ACC112 (cell line): ENCODE data around the gene SLC12A9.

Experiments
- H2AFZ ChIP-seq: fragments of 200-600 bp; sonication (generic); one replicate; pipeline ENCODE4 v1.6.0; 2017; ENCODE audit warnings: antibody characterized with exemption, low read length; ENCODE audit not compliant: unreplicated experiment
- H3K27ac ChIP-seq: fragments of 200-600 bp; sonication (generic); 2 replicates; pipeline ENCODE4 v1.5.1; 2014; ENCODE audit warnings: low read depth, mild to moderate bottlenecking, antibody characterized with exemption, low read length, moderate library complexity
- H3K27me3 ChIP-seq: fragments of 200-600 bp; sonication (generic); 2 replicates; pipeline ENCODE4 v1.6.1; 2014; ENCODE audit warnings: mild to moderate bottlenecking, antibody characterized with exemption, low read length, moderate library complexity, mixed read lengths; ENCODE audit not compliant: insufficient read depth
- H3K36me3 ChIP-seq: fragments of 200-600 bp; sonication (generic); 2 replicates; pipeline ENCODE4 v1.6.1; 2016; ENCODE audit warnings: mild to moderate bottlenecking, antibody characterized with exemption, low read length, moderate library complexity, mixed read lengths; ENCODE audit not compliant: insufficient read depth
- H3K4me1 ChIP-seq: fragments of 200-600 bp; sonication (generic); one replicate; pipeline ENCODE4 v1.6.1; 2016; ENCODE audit warnings: low read length, mixed read lengths; ENCODE audit not compliant: insufficient read depth, unreplicated experiment, control insufficient read depth
- H3K4me3 ChIP-seq: fragments of 200-600 bp; sonication (generic); 2 replicates; pipeline ENCODE4 v1.5.1; 2014; ENCODE audit warnings: mild to moderate bottlenecking, low read depth, low read length
- H3K79me2 ChIP-seq: fragments of 200-600 bp; sonication (generic); one replicate; pipeline ENCODE4 v1.6.0; 2016; ENCODE audit warnings: low read length; ENCODE audit not compliant: control insufficient read depth, unreplicated experiment, insufficient read depth

The SLC12A9 gene

GRCh38 chr7:100863406-100863950 lies 11.0 kb downstream of the SLC12A9 start:
- Histone ChIP-seq H3K36me3 (peaks cover 2% of the 10 kb centered on the region; the same call in 1 of the 2 replicates), H2AFZ (no peak overlapping the region), H3K27me3 (no peaks in the 10 kb centered on the region), H3K4me3 (no peak overlapping the region), H3K4me1 (peaks cover 14% of the 10 kb centered on the region), H3K27ac (no peak overlapping the region), H3K79me2 (peaks cover 13% of the 10 kb centered on the region)

DNA sequence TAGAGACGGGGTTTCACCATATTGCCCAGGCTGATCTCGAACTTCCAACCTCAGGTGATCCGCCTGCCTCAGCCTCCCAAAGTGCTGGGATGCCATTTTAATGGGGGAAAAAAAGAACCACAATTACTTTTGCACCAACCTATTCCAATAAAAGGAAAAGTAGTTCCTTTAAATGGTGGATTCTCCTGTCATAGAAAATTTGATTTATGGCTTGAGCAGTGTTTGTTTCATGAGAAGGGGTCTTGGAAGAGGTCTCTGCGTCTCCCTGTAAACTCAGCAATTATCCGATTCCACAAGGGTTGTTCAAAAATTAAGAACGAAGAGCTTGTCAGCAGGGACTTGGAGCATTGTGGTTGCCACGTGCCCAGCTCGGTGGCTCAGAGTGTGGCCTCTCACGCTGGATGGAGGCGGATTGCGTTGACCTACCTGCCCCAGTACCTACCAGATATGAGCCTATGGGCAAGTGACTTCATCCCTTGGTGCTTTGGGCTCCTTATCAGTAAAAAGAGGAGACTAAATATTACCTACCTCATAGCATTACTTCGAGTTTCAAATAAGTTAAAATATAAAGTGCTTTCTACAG lies 11.8 kb downstream of the SLC12A9 start:
- no peak overlapping the region for H3K27ac ChIP-seq
- peaks cover 2% of the 10 kb centered on the region; the same call in 1 of the 2 replicates for H3K36me3 ChIP-seq
- H3K27me3 ChIP-seq: no peaks in the 10 kb centered on the region
- H3K4me1 ChIP-seq: peaks cover 14% of the 10 kb centered on the region
- H3K79me2 ChIP-seq: peaks cover 21% of the 10 kb centered on the region
- no peak overlapping the region for H2AFZ ChIP-seq
- no peak overlapping the region for H3K4me3 ChIP-seq

GRCh38 chr7:100865372-100865911 lies 12.9 kb downstream of the SLC12A9 start:
- no peaks in the 10 kb centered on the region for H3K27me3 ChIP-seq
- peaks cover 2% of the 10 kb centered on the region; the same call in 1 of the 2 replicates for H3K36me3 ChIP-seq
- H3K4me3 ChIP-seq: no peak overlapping the region
- H3K4me1 ChIP-seq: peaks cover 14% of the 10 kb centered on the region
- H3K27ac ChIP-seq: no peak overlapping the region
- peaks cover 21% of the 10 kb centered on the region for H3K79me2 ChIP-seq
- no peak overlapping the region for H2AFZ ChIP-seq

DNA sequence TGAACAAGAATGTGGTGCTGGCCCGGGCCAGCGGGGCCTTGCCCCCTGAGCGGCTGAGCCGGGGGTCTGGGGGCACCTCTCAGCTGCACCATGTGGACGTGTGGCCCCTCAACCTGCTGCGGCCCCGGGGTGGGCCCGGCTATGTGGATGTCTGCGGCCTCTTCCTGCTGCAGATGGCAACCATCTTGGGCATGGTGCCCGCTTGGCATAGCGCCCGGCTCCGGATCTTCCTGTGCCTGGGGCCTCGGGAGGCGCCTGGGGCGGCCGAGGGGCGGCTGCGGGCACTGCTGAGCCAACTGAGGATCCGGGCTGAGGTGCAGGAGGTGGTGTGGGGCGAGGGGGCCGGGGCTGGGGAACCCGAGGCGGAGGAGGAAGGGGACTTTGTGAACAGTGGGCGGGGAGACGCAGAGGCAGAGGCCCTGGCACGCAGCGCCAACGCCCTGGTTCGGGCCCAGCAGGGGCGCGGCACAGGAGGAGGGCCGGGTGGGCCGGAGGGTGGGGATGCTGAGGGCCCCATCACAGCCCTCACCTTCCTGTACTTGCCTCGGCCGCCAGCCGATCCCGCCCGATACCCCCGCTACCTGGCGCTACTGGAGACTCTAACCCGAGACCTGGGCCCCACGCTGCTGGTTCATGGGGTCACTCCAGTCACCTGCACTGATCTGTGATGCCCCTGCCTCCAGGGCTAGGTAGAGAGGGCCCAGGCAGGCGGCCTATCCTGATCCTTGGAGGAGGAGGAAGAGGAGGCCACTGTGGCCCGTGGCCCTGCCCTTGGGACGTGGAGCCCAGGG lies 13.6 kb downstream of the SLC12A9 start:
- Histone ChIP-seq H3K27ac (0 out of 2 replicates have a peak overlapping the region, but pooled peaks have one; percentile 53), H3K79me2 (peaks cover 21% of the 10 kb centered on the region), H2AFZ (no peak overlapping the region), H3K4me3 (peak overlapping the region; percentile 88), H3K4me1 (peaks cover 14% of the 10 kb centered on the region), H3K36me3 (no peaks in the 10 kb centered on the region), H3K27me3 (no peaks in the 10 kb centered on the region)

DNA sequence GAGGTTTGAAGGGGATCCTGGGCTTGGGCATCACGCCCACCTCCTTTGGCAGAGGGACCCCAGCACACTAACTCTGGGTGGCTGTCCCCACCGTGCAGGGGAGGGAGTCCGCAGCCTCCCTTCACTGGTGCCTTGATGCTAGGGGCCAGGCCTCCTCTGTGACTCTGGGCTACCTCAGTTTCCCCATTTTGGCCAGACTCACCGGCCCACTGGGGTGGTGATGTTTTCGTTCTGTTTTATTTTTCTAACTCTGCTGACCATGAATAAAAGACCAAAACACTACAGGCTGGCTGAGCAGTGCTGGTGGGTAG lies 14.2 kb downstream of the SLC12A9 start:
- Histone ChIP-seq H3K4me1 (peaks cover 14% of the 10 kb centered on the region), H3K4me3 (peak overlapping the region; percentile 88), H3K27ac (peak overlapping the region; percentile 53), H3K36me3 (no peaks in the 10 kb centered on the region), H2AFZ (peak overlapping the region; percentile 44), H3K79me2 (peaks cover 21% of the 10 kb centered on the region), H3K27me3 (no peaks in the 10 kb centered on the region)

DNA sequence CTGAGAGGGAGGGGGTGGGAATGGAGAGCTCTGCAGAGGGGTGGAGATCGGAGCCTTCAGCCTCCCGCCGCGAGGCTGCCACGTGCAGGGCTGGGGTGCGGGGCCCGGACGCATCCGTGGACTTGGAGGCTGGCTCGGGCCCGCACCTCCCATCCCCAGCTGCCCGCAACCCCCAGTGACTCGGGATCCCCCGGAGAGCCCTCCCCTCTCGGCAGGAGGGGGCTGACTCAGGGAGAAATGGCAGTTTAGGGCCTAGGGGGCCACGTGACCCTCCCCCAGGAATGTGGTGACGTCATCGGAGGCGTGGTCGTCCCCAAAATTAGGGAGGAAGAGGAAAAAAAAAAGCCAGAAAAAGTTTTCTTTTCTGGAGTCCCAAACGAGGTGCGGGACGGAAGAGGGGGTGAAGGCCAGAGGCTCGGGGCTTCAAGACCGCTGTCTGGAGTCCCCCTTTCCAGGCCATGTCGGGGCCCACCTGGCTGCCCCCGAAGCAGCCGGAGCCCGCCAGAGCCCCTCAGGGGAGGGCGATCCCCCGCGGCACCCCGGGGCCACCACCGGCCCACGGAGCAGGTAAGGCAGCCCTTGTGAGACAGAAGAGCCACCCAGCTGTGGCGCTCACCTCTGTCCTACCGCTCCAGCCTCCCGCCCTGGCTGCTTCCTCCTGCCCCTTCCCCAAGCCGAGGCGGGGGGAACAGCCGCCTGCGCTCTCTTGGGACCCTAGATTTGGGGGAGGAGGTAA lies 14.7 kb downstream of the SLC12A9 start, which contains the start of gene TRIP6:
TRIP6 (plus strand) TSS at position 348 of the 736 bp plus-strand sequence; CDS start at position 459, 111 bp downstream.
- Histone ChIP-seq H3K4me1 (peaks cover 14% of the 10 kb centered on the region), H3K27ac (peak within 1 kb of the TSS; percentile 53), H2AFZ (peak within 1 kb of the TSS; percentile 44), H3K27me3 (no peaks in the 10 kb centered on the region), H3K36me3 (peaks cover under 1% of the 10 kb centered on the region; the same call in 1 of the 2 replicates), H3K79me2 (peaks cover 21% of the 10 kb centered on the region), H3K4me3 (peak within 1 kb of the TSS; percentile 88)

DNA sequence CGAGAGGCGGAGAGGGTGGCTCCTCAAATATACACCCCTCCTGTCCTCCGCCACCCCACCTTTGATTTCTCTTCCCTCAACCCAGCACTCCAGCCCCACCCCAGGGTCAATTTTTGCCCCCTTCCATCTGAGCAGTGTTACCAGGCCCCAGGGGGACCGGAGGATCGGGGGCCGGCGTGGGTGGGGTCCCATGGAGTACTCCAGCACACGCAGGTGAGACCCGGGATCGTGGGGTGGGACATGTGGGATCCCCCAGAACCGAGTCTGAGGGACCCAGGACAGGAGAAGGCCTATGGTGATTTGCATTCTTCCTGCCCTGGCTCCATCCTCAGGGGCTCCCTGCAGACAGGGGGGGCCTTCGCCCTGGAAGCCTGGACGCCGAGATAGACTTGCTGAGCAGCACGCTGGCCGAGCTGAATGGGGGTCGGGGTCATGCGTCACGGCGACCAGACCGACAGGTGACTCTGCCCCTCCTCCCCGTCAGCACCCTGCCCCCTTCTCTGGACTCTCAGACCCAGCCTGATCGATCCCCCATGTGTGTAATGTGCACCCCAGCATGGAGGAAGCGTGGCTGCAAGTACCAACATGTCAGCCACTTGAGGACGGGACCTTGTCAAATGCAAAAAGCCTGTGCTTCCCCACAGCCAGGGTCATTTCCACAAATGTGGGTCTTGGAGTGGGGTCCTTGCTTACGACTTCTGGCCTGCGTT lies 15.4 kb downstream of the SLC12A9 start:
- H3K36me3 ChIP-seq: peaks cover 3% of the 10 kb centered on the region; the same call in 1 of the 2 replicates
- H3K4me1 ChIP-seq: peaks cover 14% of the 10 kb centered on the region
- peak overlapping the region; percentile 88 for H3K4me3 ChIP-seq
- H2AFZ ChIP-seq: peak overlapping the region; percentile 34
- peak overlapping the region; percentile 53 for H3K27ac ChIP-seq
- H3K79me2 ChIP-seq: peaks cover 21% of the 10 kb centered on the region
- H3K27me3 ChIP-seq: no peaks in the 10 kb centered on the region

- Histone ChIP-seq H3K27me3 (no peaks in the 10 kb centered on the region), H3K4me3 (peak overlapping the region; percentile 93), H3K4me1 (peaks cover 24% of the 10 kb centered on the region), H3K27ac (peak overlapping the region; percentile 84), H2AFZ (no peak overlapping the region), H3K36me3 (peaks cover 25% of the 10 kb centered on the region; the same call in 1 of the 2 replicates), H3K79me2 (peaks cover 50% of the 10 kb centered on the region)
Measured at GRCh38 chr7:100873599-100874299, 21.2 kb downstream of the SLC12A9 start.

DNA sequence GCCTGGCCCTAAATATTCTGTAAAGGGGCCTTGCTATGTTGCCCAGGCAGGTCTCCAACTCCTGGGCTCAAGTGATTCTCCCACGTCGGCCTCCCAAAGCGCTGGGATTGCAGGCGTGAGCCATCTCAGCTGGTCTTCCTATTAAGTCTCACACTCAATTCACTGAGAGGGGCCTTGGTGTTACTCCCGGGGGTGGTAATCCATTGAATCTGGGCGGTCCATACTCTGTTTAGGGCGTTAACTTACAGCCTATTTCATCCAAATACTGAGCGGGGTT lies 21.7 kb downstream of the SLC12A9 start:
- Histone ChIP-seq H2AFZ (peak overlapping the region; percentile 19), H3K4me3 (peak overlapping the region; percentile 93), H3K4me1 (peaks cover 24% of the 10 kb centered on the region), H3K27ac (peak overlapping the region; percentile 84), H3K36me3 (peaks cover 30% of the 10 kb centered on the region), H3K27me3 (no peaks in the 10 kb centered on the region), H3K79me2 (peaks cover 50% of the 10 kb centered on the region)
